ENCODE data around the gene CCDC27. TPM values are rescaled to one million over a fixed set of nuclear protein-coding genes. Genes with fewer than 3 reads are reported as not detected.

CCDC27 gene
- total and polyA plus RNA-seq, 2 of the 8 experiments (the other 6 are each of a cell fraction or from before 2014, with no cell fraction given) = 0.15 TPM; not detected in 1

- DNase-seq (ENCODE audit: low read depth in 1 of 2, low spot score in 2 of 2) = no peak
- Histone ChIP-seq H3K9ac (replicated peaks in 1 of 4; ENCODE audit: extremely low read depth in 1 of 4, low read depth in 3 of 4, low read length in 3 of 4) (no peak overlapping the region), H3K27me3 (replicated peaks in 1 of 4; ENCODE audit: control insufficient read depth in 3 of 4, extremely low read depth in 1 of 4, insufficient read depth in 3 of 4, low read length in 3 of 4) (no peaks in the 10 kb centered on the region; a peak in 1 of 7 replicates), H3K4ac (replicated peaks; ENCODE audit: insufficient read length, low read depth, low read length) (no peak overlapping the region), H3K4me1 (replicated peaks in 1 of 4; ENCODE audit: control insufficient read depth in 3 of 4, insufficient read depth in 4 of 4, low read length in 3 of 4) (no peaks in the 10 kb centered on the region; a peak in 2 of 7 replicates), H2AK5ac (ENCODE audit: low read depth, low read length) (no peak overlapping the region), H3K23me2 (ENCODE audit: low read depth, low read length) (no peaks in the 10 kb centered on the region), H2BK120ac (replicated peaks; ENCODE audit: low read depth, low read length) (no peak overlapping the region), H3K36me3 (ENCODE audit: control insufficient read depth in 2 of 4, insufficient read depth in 4 of 4, low read length in 3 of 4) (peaks cover 33 to 68% (median 60%) of the 10 kb centered on the region in 4 experiments), H4K5ac (ENCODE audit: insufficient read length, low read depth, low read length) (no peak overlapping the region), H3K23ac (ENCODE audit: insufficient read length) (no peak overlapping the region), H3K79me2 (ENCODE audit: control insufficient read depth in 1 of 2, insufficient read depth in 2 of 2, low read length in 2 of 2) (peaks cover 0 to 19% of the 10 kb centered on the region in 2 experiments; a peak in 2 of 4 replicates), H4K20me1 (replicated peaks in 1 of 2; ENCODE audit: control insufficient read depth in 1 of 2, insufficient read depth in 2 of 2, low read length in 2 of 2) (peaks cover 10 to 25% of the 10 kb centered on the region in 2 experiments), H2BK12ac (ENCODE audit: low read depth, low read length) (no peak overlapping the region), H3K9me3 (ENCODE audit: insufficient read depth in 2 of 2, low read depth in 1 of 2, low read length in 1 of 2) (no peaks in the 10 kb centered on the region), H3K14ac (ENCODE audit: insufficient read length) (no peak overlapping the region), H2BK5ac (ENCODE audit: low read depth, low read length) (no peak overlapping the region), H2BK15ac (ENCODE audit: low read length) (no peak overlapping the region), H3K79me1 (ENCODE audit: low read depth, low read length) (peaks cover 14% of the 10 kb centered on the region; the same call in 1 of the 2 replicates), H3K56ac (replicated peaks; ENCODE audit: insufficient read length, low read depth, low read length) (no peak overlapping the region), H3K27ac (ENCODE audit: low read depth, low read length) (no peak overlapping the region), H3K4me3 (ENCODE audit: extremely low read depth in 1 of 4, insufficient read depth in 2 of 4, low read depth in 3 of 4, low read length in 4 of 4) (no peak overlapping the region), H2BK20ac (ENCODE audit: low read length) (no peak overlapping the region), H3K18ac (ENCODE audit: extremely low read depth, low read length) (no peak overlapping the region), H4K91ac (replicated peaks; ENCODE audit: insufficient read length, low read length) (no peak overlapping the region), H2AFZ (ENCODE audit: low read length) (no peak overlapping the region), H4K8ac (ENCODE audit: extremely low read depth, insufficient read depth, low read length) (no peak overlapping the region), H3K4me2 (ENCODE audit: insufficient read depth in 1 of 2, low read depth in 2 of 2, low read length in 2 of 2) (no peak overlapping the region)
- 94% methylated on average over 30 of the region's 30 CpGs; no CpG with 5 or more reads in 1 of the 2 experiments for WGBS, 2 experiments (ENCODE audit: extremely low coverage in 1 of 2, insufficient coverage in 1 of 2, insufficient read length in 1 of 2, insufficient replicate concordance in 2 of 2, low coverage in 1 of 2, low lambda C conversion rate in 2 of 2, missing lambda C conversion rate in 1 of 2)
- no peak for FAIRE-seq
- ChIA-PET POLR2A (ENCODE audit: partially characterized antibody) (interaction anchor here (0.9 to 2.3 kb wide), 3 partner anchors 9 to 70 kb away, joined by 3 to 11 read pairs (median 3); no protein-coding TSS in a partner anchor), CTCF (ENCODE audit: partially characterized antibody) (interaction anchor here (0.6 to 5.7 kb wide), 8 partner anchors 7 to 331 kb away, joined by 3 to 40 read pairs (median 20); partner anchors contain the start of gene LRRC47)
- TF ChIP-seq BRCA1 (IDR thresholded peaks at IDR 0.05; ENCODE audit: low read depth, low read length) (no peak), BACH1 (IDR thresholded peaks at IDR 0.05; ENCODE audit: low read length) (no peak), PHF8 (conservative IDR thresholded peaks at IDR 0.05; ENCODE audit: low read depth, low read length) (no peak), TCF12 (IDR thresholded peaks at IDR 0.05; ENCODE audit: low read depth, low read length) (no peak), GTF2F1 (IDR thresholded peaks at IDR 0.05; ENCODE audit: borderline replicate concordance, low read depth, low read length) (no peak), SUZ12 (IDR thresholded peaks at IDR 0.05; ENCODE audit: low read length) (no peak), ATF2 (IDR thresholded peaks at IDR 0.05; ENCODE audit: low read length) (no peak)
These were observed 31.6 kb downstream of the CCDC27 start for GRCh38 chr1:3783651-3784474.

All from H1 (cell line).